Liver (tissue), 9 donors: ENCODE results near the gene MICAL3. TPM values are rescaled to one million over a fixed set of nuclear protein-coding genes. Genes with fewer than 3 reads are reported as not detected.

Experiments
- DNase-seq: peaks from one replicate; pipeline ENCODE4 v3.0.0-alpha.2; 2017; ENCODE audit warnings: low spot score
- H3K27ac ChIP-seq, 2 donors: one replicate each; pipeline ENCODE4 v1.7.0; 2013; ENCODE audit warnings: inconsistent platforms in 2 of 2, low read length in 2 of 2, control low read depth in 1 of 2, low read depth in 1 of 2, mild to moderate bottlenecking in 1 of 2
- H3K27me3 ChIP-seq, 4 donors: one replicate each; pipeline versions ENCODE4 v1.6.1 to v1.7.0; 2013; ENCODE audit warnings: low read length in 3 of 4, inconsistent platforms in 1 of 4, mild to moderate bottlenecking in 1 of 4, moderate library complexity in 1 of 4; ENCODE audit not compliant: control insufficient read depth in 4 of 4, insufficient read depth in 4 of 4
- H3K36me3 ChIP-seq, 4 donors: one replicate each; pipeline versions ENCODE4 v1.6.1 to v1.7.0; 2013; ENCODE audit warnings: low read length in 3 of 4, mild to moderate bottlenecking in 3 of 4, low read depth in 1 of 4, moderate library complexity in 1 of 4; ENCODE audit not compliant: control insufficient read depth in 4 of 4, insufficient read depth in 3 of 4
- H3K4me1 ChIP-seq, 4 donors: one replicate each; pipeline versions ENCODE4 v1.6.1 to v1.7.0; 2013; ENCODE audit warnings: low read length in 3 of 4, mild to moderate bottlenecking in 3 of 4, moderate library complexity in 1 of 4; ENCODE audit not compliant: control insufficient read depth in 4 of 4, insufficient read depth in 4 of 4
- H3K4me3 ChIP-seq, 3 donors: one replicate each; pipeline versions ENCODE4 v1.6.1 to v1.7.0; 2013; ENCODE audit warnings: low read length in 3 of 3, control low read depth in 1 of 3, low read depth in 1 of 3, mild to moderate bottlenecking in 1 of 3
- H3K9ac ChIP-seq, 2 donors: one replicate each; pipeline ENCODE4 v1.7.0; 2013; ENCODE audit warnings: low read length in 2 of 2, mild to moderate bottlenecking in 2 of 2, moderate library complexity in 2 of 2, control low read depth in 1 of 2, low read depth in 1 of 2
- H3K9me3 ChIP-seq, 4 donors: one replicate each; pipeline versions ENCODE4 v1.6.1 to v1.7.0; 2013; ENCODE audit warnings: low read length in 3 of 4; ENCODE audit not compliant: control insufficient read depth in 4 of 4
- ATF3 ChIP-seq: IDR thresholded peaks from 2 replicates; pipeline ENCODE4 v1.6.1; 2016; ENCODE audit warnings: antibody characterized with exemption
- CTCF ChIP-seq: fragments of 150-350 bp; IDR thresholded peaks from 2 replicates; pipeline ENCODE4 v1.5.1; 2017; ENCODE audit warnings: improper control_type of control experiment, low read depth, low read length; ENCODE audit not compliant: missing input control
- FOXA2 ChIP-seq: IDR thresholded peaks from 2 replicates; pipeline ENCODE4 v1.6.1; 2016; ENCODE audit warnings: antibody characterized with exemption
- GABPA ChIP-seq, 2 donors: IDR thresholded peaks in 1 of 2; conservative IDR thresholded peaks in 1 of 2; 2 replicates each; pipeline ENCODE4 v1.6.1; 2016; ENCODE audit warnings: antibody characterized with exemption in 2 of 2, mild to moderate bottlenecking in 1 of 2, moderate library complexity in 1 of 2
- HNF4A ChIP-seq, 2 donors: conservative IDR thresholded peaks; 2 replicates each; pipeline ENCODE4 v1.6.1; 2016; ENCODE audit warnings: antibody characterized with exemption in 2 of 2, mild to moderate bottlenecking in 2 of 2
- HNF4G ChIP-seq: IDR thresholded peaks from 2 replicates; pipeline ENCODE4 v1.6.1; 2016; ENCODE audit warnings: antibody characterized with exemption
- JUND ChIP-seq, 2 donors: IDR thresholded peaks; 2 replicates each; pipeline ENCODE4 v1.6.1; 2016; ENCODE audit warnings: antibody characterized with exemption in 2 of 2
- RAD21 ChIP-seq, 2 donors: IDR thresholded peaks; 2 replicates each; pipeline ENCODE4 v1.6.1; 2016; ENCODE audit warnings: antibody characterized with exemption in 2 of 2, mild to moderate bottlenecking in 2 of 2
- REST ChIP-seq: IDR thresholded peaks from 2 replicates; pipeline ENCODE4 v1.6.1; 2016; ENCODE audit warnings: antibody characterized with exemption, mild to moderate bottlenecking
- RXRA ChIP-seq, 2 donors: IDR thresholded peaks; 2 replicates each; pipeline ENCODE4 v1.6.1; 2017 to 2018; ENCODE audit warnings: antibody characterized with exemption in 2 of 2, mild to moderate bottlenecking in 1 of 2
- SP1 ChIP-seq: IDR thresholded peaks from 2 replicates; pipeline ENCODE4 v1.6.1; 2018; ENCODE audit warnings: antibody characterized with exemption, mild to moderate bottlenecking
- YY1 ChIP-seq: IDR thresholded peaks from 2 replicates; pipeline ENCODE4 v1.6.1; 2016; ENCODE audit warnings: antibody characterized with exemption, mild to moderate bottlenecking
- ZBTB33 ChIP-seq: IDR thresholded peaks from 2 replicates; pipeline ENCODE4 v1.6.1; 2016; ENCODE audit warnings: antibody characterized with exemption
- WGBS: extraction: QIAGEN DNeasy Blood & Tissue Kit; methylation state at CpG from one replicate; pipeline ENCODE4 v1.1.7; 2013; 5-methylcytosine and 5-hydroxymethylcytosine counted together
- polyA plus RNA-seq, 2 donors: library from polyadenylated mRNA; stranded (reverse) in 1 of 2; unstranded in 1 of 2; fragments of 200-250 nt in 1 of 2; fragments of >200 nt in 1 of 2; fragmentation: Nextera tagmentation in 1 of 2; extraction: Ambion mirVana in 1 of 2; gene quantifications; one replicate each; pipeline versions ENCODE4 v1.2.1 to v1.2.3, GENCODE V29; 2013 to 2015
- total RNA-seq, 2 donors: library from RNA; depleted of rRNA; stranded (reverse); fragments of >200 nt; gene quantifications; one replicate each; pipeline ENCODE4 v1.2.3, GENCODE V29; 2014
- donor health status: healthy.
- donor health status: healthy.
- donor health status: healthy.
- donor health status: healthy.
- donor health status: healthy.

Gene MICAL3
- total and polyA plus RNA-seq, 4 donors = 6.4 to 38.4 (median 23.4) TPM

GRCh38 chr22:17970201-17970708 lies 54.1 kb downstream of the MICAL3 start:
- 93% methylated on average over 10 of the region's 10 CpGs for WGBS
- H3K36me3 ChIP-seq = no peaks in the 10 kb centered on the region
- no peaks in the 10 kb centered on the region for H3K9me3 ChIP-seq
- H3K4me1 ChIP-seq = peaks cover 20 to 35% (median 27%) of the 10 kb centered on the region in 4 donors
- no peak overlapping the region for H3K27ac ChIP-seq
- TF ChIP-seq CTCF (no peak), REST (no peak), JUND (IDR thresholded peaks at IDR 0.05) (no peak), ATF3 (no peak), RAD21 (IDR thresholded peaks at IDR 0.05) (no peak)
- no peak for DNase-seq
- no peaks in the 10 kb centered on the region for H3K27me3 ChIP-seq
- H3K9ac ChIP-seq = no peak overlapping the region
- no peak overlapping the region for H3K4me3 ChIP-seq

GRCh38 chr22:17969701-17970113 lies 54.7 kb downstream of the MICAL3 start:
- H3K36me3 ChIP-seq = no peaks in the 10 kb centered on the region
- H3K27ac ChIP-seq = no peak overlapping the region
- no peak for TF ChIP-seq SP1
- no peak for TF ChIP-seq RXRA (IDR thresholded peaks at IDR 0.05)
- TF ChIP-seq REST = no peak
- no peak for TF ChIP-seq YY1
- no peak for TF ChIP-seq ATF3
- TF ChIP-seq GABPA (IDR thresholded peaks at IDR 0.05 in 1 of 2, conservative IDR thresholded peaks at IDR 0.05 in 1 of 2) = no peak
- no peak for TF ChIP-seq HNF4G
- no peak for TF ChIP-seq ZBTB33
- no peak for TF ChIP-seq HNF4A (conservative IDR thresholded peaks at IDR 0.05)
- TF ChIP-seq CTCF = no peak
- TF ChIP-seq JUND (IDR thresholded peaks at IDR 0.05) = no peak
- no peak for TF ChIP-seq FOXA2
- WGBS = 75% methylated on average over 11 of the region's 11 CpGs
- DNase-seq = no peak
- H3K4me1 ChIP-seq = peaks cover 20 to 34% (median 26%) of the 10 kb centered on the region in 4 donors
- H3K9ac ChIP-seq = no peak overlapping the region
- H3K27me3 ChIP-seq = no peaks in the 10 kb centered on the region
- H3K9me3 ChIP-seq = no peaks in the 10 kb centered on the region
- H3K4me3 ChIP-seq = no peak overlapping the region
